PC-9 (cell line): ENCODE results near the gene SLC25A26.

ENCODE experiments used
- EZH2 ChIP-seq: fragments of 200-600 bp; sonication (generic); IDR thresholded peaks from 2 replicates; pipeline ENCODE4 v1.8.0; 2017; ENCODE audit warnings: antibody characterized with exemption, low read depth
- TF ChIP-seq, protein P1 (sequence below): fragments of 200-600 bp; sonication (generic); conservative IDR thresholded peaks from 2 replicates; pipeline ENCODE4 v1.6.1; 2017; ENCODE audit warnings: mixed run types, antibody characterized with exemption, mild to moderate bottlenecking, moderate library complexity

GRCh38 chr3:66344391-66344811 lies 123.6 kb downstream of the SLC25A26 start:
- TF ChIP-seq, protein P1, sequence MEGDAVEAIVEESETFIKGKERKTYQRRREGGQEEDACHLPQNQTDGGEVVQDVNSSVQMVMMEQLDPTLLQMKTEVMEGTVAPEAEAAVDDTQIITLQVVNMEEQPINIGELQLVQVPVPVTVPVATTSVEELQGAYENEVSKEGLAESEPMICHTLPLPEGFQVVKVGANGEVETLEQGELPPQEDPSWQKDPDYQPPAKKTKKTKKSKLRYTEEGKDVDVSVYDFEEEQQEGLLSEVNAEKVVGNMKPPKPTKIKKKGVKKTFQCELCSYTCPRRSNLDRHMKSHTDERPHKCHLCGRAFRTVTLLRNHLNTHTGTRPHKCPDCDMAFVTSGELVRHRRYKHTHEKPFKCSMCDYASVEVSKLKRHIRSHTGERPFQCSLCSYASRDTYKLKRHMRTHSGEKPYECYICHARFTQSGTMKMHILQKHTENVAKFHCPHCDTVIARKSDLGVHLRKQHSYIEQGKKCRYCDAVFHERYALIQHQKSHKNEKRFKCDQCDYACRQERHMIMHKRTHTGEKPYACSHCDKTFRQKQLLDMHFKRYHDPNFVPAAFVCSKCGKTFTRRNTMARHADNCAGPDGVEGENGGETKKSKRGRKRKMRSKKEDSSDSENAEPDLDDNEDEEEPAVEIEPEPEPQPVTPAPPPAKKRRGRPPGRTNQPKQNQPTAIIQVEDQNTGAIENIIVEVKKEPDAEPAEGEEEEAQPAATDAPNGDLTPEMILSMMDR: no peak
- no peak for TF ChIP-seq EZH2
